ENCODE measurements around the gene IMMT. TPM values are rescaled to one million over a fixed set of nuclear protein-coding genes. Genes with fewer than 3 reads are reported as not detected.

The IMMT gene
- total and polyA plus RNA-seq, 2 experiments from 2014 or later, result 107 to 196 TPM

- H3K4me1 ChIP-seq (ENCODE audit: low read depth), result no peaks in the 10 kb centered on the region
- no peaks in the 10 kb centered on the region for H3K27me3 ChIP-seq
- no peaks in the 10 kb centered on the region for H3K9me3 ChIP-seq (ENCODE audit: low read depth)
- H3K27ac ChIP-seq, result peak overlapping the region; percentile 30
- DNase-seq (ENCODE audit: low read depth in 1 of 2, low spot score in 1 of 2), result no peak
- no peak overlapping the region for H3K4me3 ChIP-seq
- peaks cover 68% of the 10 kb centered on the region for H3K36me3 ChIP-seq
- no peak for TF ChIP-seq CTCF (IDR thresholded peaks at IDR 0.05; ENCODE audit: low read depth, low read length)
Observed at GRCh38 chr2:86138736-86139625, 56.3 kb downstream of the IMMT start.

- TF ChIP-seq CTCF (IDR thresholded peaks at IDR 0.05; ENCODE audit: low read depth, low read length), result no peak
- H3K4me1 ChIP-seq (ENCODE audit: low read depth), result no peaks in the 10 kb centered on the region
- no peaks in the 10 kb centered on the region for H3K9me3 ChIP-seq (ENCODE audit: low read depth)
- H3K27ac ChIP-seq, result no peak overlapping the region
- no peak for DNase-seq (ENCODE audit: low read depth in 1 of 2, low spot score in 1 of 2)
- H3K4me3 ChIP-seq, result no peak overlapping the region
- peaks cover 83% of the 10 kb centered on the region for H3K36me3 ChIP-seq
- H3K27me3 ChIP-seq, result no peaks in the 10 kb centered on the region
Observed at GRCh38 chr2:86136141-86136540, 59.1 kb downstream of the IMMT start.

GRCh38 chr2:86135653-86136052 is 59.6 kb downstream of the IMMT start:
- Histone ChIP-seq H3K4me1 (ENCODE audit: low read depth) (no peaks in the 10 kb centered on the region), H3K36me3 (peaks cover 83% of the 10 kb centered on the region), H3K27me3 (no peaks in the 10 kb centered on the region), H3K4me3 (no peak overlapping the region), H3K27ac (no peak overlapping the region), H3K9me3 (ENCODE audit: low read depth) (no peaks in the 10 kb centered on the region)
- TF ChIP-seq CTCF (IDR thresholded peaks at IDR 0.05; ENCODE audit: low read depth, low read length), result no peak
- DNase-seq (ENCODE audit: low read depth in 1 of 2, low spot score in 1 of 2), result no peak

GRCh38 chr2:86134709-86135108 is 60.6 kb downstream of the IMMT start:
- no peak for TF ChIP-seq CTCF (IDR thresholded peaks at IDR 0.05; ENCODE audit: low read depth, low read length)
- peaks cover 93% of the 10 kb centered on the region for H3K36me3 ChIP-seq
- H3K4me1 ChIP-seq (ENCODE audit: low read depth), result no peaks in the 10 kb centered on the region
- no peaks in the 10 kb centered on the region for H3K9me3 ChIP-seq (ENCODE audit: low read depth)
- no peak overlapping the region for H3K27ac ChIP-seq
- no peak overlapping the region for H3K4me3 ChIP-seq
- DNase-seq (ENCODE audit: low read depth in 1 of 2, low spot score in 1 of 2), result no peak
- no peaks in the 10 kb centered on the region for H3K27me3 ChIP-seq

GRCh38 chr2:86124683-86125082 is 70.6 kb downstream of the IMMT start:
- H3K9me3 ChIP-seq (ENCODE audit: low read depth), result no peaks in the 10 kb centered on the region
- H3K27me3 ChIP-seq, result no peaks in the 10 kb centered on the region
- no peak overlapping the region for H3K27ac ChIP-seq
- peaks cover 94% of the 10 kb centered on the region for H3K36me3 ChIP-seq
- no peak for TF ChIP-seq CTCF (IDR thresholded peaks at IDR 0.05; ENCODE audit: low read depth, low read length)
- no peak overlapping the region for H3K4me3 ChIP-seq
- DNase-seq (ENCODE audit: low read depth in 1 of 2, low spot score in 1 of 2), result no peak
- no peaks in the 10 kb centered on the region for H3K4me1 ChIP-seq (ENCODE audit: low read depth)

Data from cardiac muscle cell (in vitro differentiated cells and primary cell).